GM15510 (cell line): ENCODE data around the gene ADAM20.

ENCODE experiments used
- POLR2A ChIP-seq: IDR thresholded peaks from 3 replicates; pipeline ENCODE4 v1.6.1; 2011; ENCODE audit warnings: borderline replicate concordance; ENCODE audit not compliant: insufficient read length; ENCODE audit errors: extremely low read depth

ADAM20 gene

GRCh38 chr14:70473825-70474224 is 61.0 kb downstream of the ADAM20 start:
- TF ChIP-seq POLR2A, result no peak
